OCI-LY1 (cell line): ENCODE measurements around the gene IGSF3.
"Not testable (repeated sequence)": the region's sequence is repeated elsewhere in the genome, so short reads cannot be mapped to it uniquely, and the experiment has no call there.

ENCODE experiments used
- CTCF ChIP-seq: fragments of 200-600 bp; sonication (generic), shearing (Covaris generic); IDR thresholded peaks from 2 replicates; pipeline ENCODE4 v1.5.1; 2017; ENCODE audit warnings: mild to moderate bottlenecking, antibody characterized with exemption, low read length, moderate library complexity, mixed read lengths
- EZH2 ChIP-seq: fragments of 200-600 bp; sonication (generic), shearing (Covaris generic); IDR thresholded peaks from 2 replicates; pipeline ENCODE4 v1.8.0; 2017; ENCODE audit warnings: borderline replicate concordance, mixed run types, mild to moderate bottlenecking, antibody characterized with exemption, low read length, moderate library complexity, mixed read lengths

DNA sequence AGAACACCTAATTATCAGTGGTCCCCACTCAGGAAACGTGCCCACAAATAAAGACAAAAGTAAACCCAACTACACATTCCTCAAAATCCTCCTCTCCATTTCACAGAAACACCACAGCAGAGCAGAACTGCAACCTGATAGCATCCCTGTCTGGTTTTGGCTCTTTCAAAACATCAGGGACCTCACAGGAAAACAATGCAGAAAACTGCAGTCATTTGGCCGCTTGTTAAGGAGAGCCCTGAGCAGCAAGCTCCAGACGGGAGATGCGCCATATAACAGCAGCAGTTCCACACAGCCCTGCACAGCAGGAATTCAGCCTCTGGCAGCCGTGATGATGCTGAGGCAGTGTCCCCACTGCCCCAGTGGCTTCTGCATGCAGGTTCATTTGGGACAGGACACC is 23.4 kb downstream of the IGSF3 start:
- TF ChIP-seq CTCF, EZH2: not testable (repeated sequence)
